Liver (tissue), 3 donors: ENCODE results near the gene VWA3B.

Experiments
- CTCF ChIP-seq: fragments of 150-350 bp; IDR thresholded peaks from 2 replicates; pipeline ENCODE4 v1.5.1; 2017; ENCODE audit warnings: improper control_type of control experiment, low read depth, low read length; ENCODE audit not compliant: missing input control
- FOXA1 ChIP-seq: IDR thresholded peaks from 2 replicates; pipeline ENCODE4 v1.6.1; 2016; ENCODE audit warnings: antibody characterized with exemption
- JUND ChIP-seq, 2 donors: IDR thresholded peaks; 2 replicates each; pipeline ENCODE4 v1.6.1; 2016; ENCODE audit warnings: antibody characterized with exemption in 2 of 2
- MAX ChIP-seq: IDR thresholded peaks from 2 replicates; pipeline ENCODE4 v1.6.1; 2016; ENCODE audit warnings: antibody characterized with exemption
- ZBTB33 ChIP-seq: IDR thresholded peaks from 2 replicates; pipeline ENCODE4 v1.6.1; 2016; ENCODE audit warnings: antibody characterized with exemption
- donor health status: healthy.
- donor health status: healthy.

GRCh38 chr2:98313492-98314250, 226.7 kb downstream of the VWA3B start:
- TF ChIP-seq CTCF, result no peak
- no peak for TF ChIP-seq MAX
- TF ChIP-seq FOXA1, result no peak
- TF ChIP-seq JUND (IDR thresholded peaks at IDR 0.05), result no peak
- TF ChIP-seq ZBTB33, result no peak
